HG03139 (cell line): ENCODE measurements around the gene CGNL1.

Experiments
- ATAC-seq: cut with Tn5 transposase; IDR thresholded peaks from one replicate; pipeline ENCODE4 v1.9.1; 2021; ENCODE audit not compliant: unreplicated experiment

The CGNL1 gene

GRCh38 chr15:57384024-57384423 lies 7.7 kb downstream of the CGNL1 start:
- no peak for ATAC-seq

- ATAC-seq = no peak
Observed at GRCh38 chr15:57384816-57385215, 8.5 kb downstream of the CGNL1 start.

- ATAC-seq = no peak
Observed at GRCh38 chr15:57385923-57386390, 9.7 kb downstream of the CGNL1 start.

- no peak for ATAC-seq
Observed at GRCh38 chr15:57386976-57387375, 10.7 kb downstream of the CGNL1 start.

GRCh38 chr15:57387564-57388076 lies 11.3 kb downstream of the CGNL1 start:
- no peak for ATAC-seq

GRCh38 chr15:57388464-57388863 lies 12.2 kb downstream of the CGNL1 start:
- no peak for ATAC-seq

- ATAC-seq = no peak
Observed at GRCh38 chr15:57389991-57390390, 13.7 kb downstream of the CGNL1 start.

GRCh38 chr15:57390583-57390982 lies 14.3 kb downstream of the CGNL1 start:
- ATAC-seq = no peak

GRCh38 chr15:57391537-57391936 lies 15.2 kb downstream of the CGNL1 start:
- ATAC-seq = no peak

- ATAC-seq = no peak
Observed at GRCh38 chr15:57393061-57393460, 16.8 kb downstream of the CGNL1 start.

GRCh38 chr15:57395292-57395691 lies 19.0 kb downstream of the CGNL1 start:
- ATAC-seq = no peak

GRCh38 chr15:57398336-57398735 lies 22.0 kb downstream of the CGNL1 start:
- ATAC-seq = no peak

GRCh38 chr15:57401546-57401945 lies 25.2 kb downstream of the CGNL1 start:
- no peak for ATAC-seq

GRCh38 chr15:57403017-57403416 lies 26.7 kb downstream of the CGNL1 start:
- no peak for ATAC-seq

GRCh38 chr15:57403566-57404325 lies 27.4 kb downstream of the CGNL1 start:
- ATAC-seq = no peak

GRCh38 chr15:57405133-57405532 lies 28.8 kb downstream of the CGNL1 start:
- no peak for ATAC-seq

GRCh38 chr15:57406062-57406772 lies 29.9 kb downstream of the CGNL1 start:
- ATAC-seq = no peak

- ATAC-seq = no peak
Observed at GRCh38 chr15:57410373-57410772, 34.1 kb downstream of the CGNL1 start.

- no peak for ATAC-seq
Observed at GRCh38 chr15:57411945-57412768, 35.9 kb downstream of the CGNL1 start.

GRCh38 chr15:57415602-57416001 lies 39.3 kb downstream of the CGNL1 start:
- no peak for ATAC-seq

GRCh38 chr15:57418635-57419034 lies 42.3 kb downstream of the CGNL1 start:
- ATAC-seq = no peak
